Cortex of kidney (tissue), 1 donor: ENCODE data around the gene KDM4B.
"Not testable (repeated sequence)": the region's sequence is repeated elsewhere in the genome, so short reads cannot be mapped to it uniquely, and the experiment has no call there.

Source experiments
- DNase-seq: peaks from one replicate; lab custom pipeline; 2025; lab: John Stamatoyannopoulos, UW

The KDM4B gene

GRCh38 chr19:5149932-5150901 lies 181.3 kb downstream of the KDM4B start:
- no peak for DNase-seq

DNA sequence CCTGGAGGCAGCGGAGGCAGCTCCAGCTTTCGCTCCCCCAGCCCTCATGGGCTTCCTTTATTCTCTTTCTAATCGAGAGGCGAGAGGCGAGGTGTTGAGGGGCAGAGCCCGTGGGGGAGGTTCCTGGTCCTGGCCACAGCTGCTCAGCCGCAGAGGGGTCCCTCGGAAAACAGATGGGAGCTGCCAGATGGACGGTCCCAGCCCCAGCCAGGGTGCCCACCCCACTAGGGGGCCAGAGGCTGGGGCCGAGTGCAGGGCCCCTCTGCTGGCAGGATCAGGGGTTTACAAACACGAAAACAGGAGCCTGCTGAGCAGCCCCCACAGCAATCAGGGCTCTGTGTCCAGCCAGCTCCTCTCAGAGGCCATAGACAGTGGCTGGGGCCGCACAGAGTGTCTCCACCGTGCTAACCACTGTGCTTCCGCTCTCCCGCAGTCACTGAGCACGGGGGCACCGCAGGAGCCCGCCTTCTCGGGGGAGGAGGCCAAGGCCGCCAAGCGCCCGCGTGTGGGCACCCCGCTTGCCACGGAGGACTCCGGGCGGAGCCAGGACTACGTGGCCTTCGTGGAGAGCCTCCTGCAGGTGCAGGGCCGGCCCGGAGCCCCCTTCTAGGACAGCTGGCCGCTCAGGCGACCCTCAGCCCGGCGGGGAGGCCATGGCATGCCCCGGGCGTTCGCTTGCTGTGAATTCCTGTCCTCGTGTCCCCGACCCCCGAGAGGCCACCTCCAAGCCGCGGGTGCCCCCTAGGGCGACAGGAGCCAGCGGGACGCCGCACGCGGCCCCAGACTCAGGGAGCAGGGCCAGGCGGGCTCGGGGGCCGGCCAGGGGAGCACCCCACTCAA lies 182.2 kb downstream of the KDM4B start:
- no peak for DNase-seq

- DNase-seq, result no peak
Observed at GRCh38 chr19:5152013-5152763, 183.3 kb downstream of the KDM4B start.

GRCh38 chr19:5152767-5153532 lies 184.0 kb downstream of the KDM4B start:
- no peak for DNase-seq

DNA sequence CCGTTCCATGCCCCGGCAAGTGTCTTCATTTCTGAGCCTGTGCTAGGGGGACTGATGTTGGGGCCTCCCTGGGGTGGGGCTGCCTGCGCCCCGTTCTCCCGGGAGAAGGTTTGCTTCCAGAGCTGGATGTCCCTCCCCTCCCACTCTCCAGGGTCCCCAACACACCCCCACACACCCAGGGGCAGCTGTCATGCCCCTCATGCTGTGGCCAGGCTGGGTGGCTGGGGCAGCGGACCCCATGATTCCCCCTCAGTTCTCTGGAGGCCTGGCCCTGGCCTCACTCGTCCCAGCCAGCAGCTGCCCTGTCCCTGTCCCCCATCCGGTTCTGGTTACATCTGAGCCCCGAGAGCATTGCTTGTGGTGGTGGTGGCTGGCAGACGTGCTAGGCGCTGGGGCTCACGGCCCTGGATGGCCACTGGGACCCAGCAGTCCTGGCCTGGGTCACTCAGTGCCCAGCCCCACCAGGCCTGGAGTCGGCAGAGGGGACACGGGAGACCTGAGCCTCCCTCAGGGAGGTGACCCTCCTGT lies 184.8 kb downstream of the KDM4B start:
- no peak for DNase-seq

DNA sequence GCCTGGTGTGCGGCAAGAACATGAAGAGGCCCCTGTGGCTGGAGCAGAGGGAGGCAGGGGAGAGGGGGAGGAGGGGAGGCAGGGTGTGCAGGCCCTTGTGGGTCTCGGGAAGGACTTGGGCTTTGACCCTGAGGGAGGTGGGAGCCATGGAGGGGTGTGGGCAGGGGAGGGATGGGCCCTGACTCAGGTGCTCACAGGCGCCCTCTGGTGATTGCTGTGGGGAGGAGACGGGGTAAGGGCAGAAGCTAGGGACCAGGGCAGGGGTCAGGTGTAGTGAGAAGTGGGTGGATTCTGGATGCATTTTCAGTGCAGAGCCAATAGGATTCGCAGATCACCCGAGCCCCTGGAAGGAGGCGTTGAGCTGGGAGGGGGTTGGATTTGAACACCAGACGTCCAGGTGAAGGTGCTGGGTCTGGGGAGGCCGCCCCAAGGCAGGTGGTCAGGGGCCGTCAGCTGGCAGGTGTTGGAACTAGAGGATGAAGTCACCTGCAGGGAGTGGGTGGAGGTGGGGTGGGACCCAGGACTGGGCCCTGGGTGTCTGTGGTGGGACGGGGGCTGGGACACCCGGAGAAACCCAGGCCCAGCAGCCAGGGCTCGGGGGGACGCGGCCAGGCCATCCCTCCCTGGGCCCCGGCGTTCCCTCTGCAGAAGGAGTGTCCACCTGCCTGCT lies 185.4 kb downstream of the KDM4B start:
- DNase-seq, result no peak

DNA sequence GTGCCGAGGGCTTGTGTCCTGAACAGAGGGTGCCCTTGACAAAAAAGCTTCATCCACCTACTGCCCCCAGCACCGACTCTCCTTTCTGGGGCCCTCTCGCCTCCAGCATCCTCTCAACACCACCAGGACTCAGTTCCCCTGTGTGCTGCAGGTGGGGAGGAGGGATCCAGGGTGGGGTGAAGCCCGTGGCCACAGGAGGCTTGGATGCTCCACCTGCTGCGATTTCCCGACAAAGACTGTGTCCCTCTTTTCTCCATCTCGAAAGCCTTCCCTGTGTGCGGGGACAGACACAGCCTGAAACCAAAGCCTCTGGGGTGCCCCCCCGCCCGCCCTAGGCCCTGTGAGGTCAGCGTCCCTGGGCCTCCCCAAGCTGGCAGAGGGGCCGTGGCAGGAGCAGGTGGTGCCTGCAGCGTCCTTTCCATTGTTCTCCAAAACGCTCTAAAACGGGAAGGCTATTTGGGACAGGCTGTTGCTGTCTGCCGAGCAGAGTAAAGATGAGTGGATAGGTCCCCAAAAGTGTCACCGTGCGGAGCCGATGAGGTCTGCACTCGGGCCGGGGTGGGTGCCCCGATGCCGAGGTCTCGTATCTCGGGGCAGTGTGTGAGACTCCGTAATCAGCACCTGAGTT lies 186.0 kb downstream of the KDM4B start:
- no peak for DNase-seq

DNA sequence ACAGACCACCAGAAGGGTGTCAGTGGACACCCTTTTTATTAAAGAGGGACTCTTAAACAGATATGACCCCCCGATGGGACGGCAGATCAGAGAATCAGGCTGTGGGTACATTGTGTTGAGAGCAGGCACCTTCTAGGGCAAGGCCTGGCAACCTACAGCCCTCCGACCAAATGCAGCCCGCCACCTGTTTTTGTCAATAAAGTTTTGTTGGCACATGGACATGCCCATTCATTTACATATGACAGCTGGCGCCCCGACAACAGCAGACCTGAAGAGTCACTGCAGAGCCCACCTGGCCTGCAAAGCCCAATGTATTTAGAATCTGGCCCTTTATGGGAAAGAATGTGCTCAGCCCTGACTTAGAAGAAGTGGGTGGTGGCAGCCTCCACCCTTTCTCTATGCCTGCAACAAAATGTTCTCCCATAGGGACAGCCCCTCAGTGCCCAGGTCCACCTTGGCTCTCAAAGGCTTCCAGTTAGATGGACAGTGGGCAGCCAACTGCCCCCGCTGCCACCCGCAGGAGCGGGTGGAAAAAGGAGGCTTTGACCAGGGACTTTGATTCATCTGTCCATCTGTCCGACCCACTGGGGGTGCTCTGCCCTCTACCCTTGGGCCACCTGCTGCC lies 186.8 kb downstream of the KDM4B start:
- DNase-seq, result no peak

- no peak for DNase-seq
Observed at GRCh38 chr19:5156231-5156986, 187.5 kb downstream of the KDM4B start.

DNA sequence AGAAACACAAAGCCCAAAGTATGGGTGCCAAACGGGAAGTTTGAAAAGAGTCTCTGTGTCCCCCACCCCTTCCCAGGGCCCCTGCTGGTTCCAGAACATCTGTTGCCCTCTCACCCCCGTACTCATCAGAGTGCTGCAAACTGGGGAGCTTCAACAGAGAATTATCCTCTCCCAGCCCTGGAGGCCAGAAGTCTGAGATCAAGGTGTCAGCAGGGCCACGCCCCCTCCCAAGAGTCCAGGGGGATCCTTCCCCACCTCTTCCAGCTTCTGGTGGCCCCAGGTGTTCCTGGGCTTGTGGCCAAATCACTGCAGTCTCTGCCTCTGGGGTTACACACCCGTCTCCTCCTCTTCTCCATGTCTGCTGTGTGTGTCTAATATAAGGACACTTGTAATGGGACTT lies 188.3 kb downstream of the KDM4B start:
- DNase-seq, result no peak

DNA sequence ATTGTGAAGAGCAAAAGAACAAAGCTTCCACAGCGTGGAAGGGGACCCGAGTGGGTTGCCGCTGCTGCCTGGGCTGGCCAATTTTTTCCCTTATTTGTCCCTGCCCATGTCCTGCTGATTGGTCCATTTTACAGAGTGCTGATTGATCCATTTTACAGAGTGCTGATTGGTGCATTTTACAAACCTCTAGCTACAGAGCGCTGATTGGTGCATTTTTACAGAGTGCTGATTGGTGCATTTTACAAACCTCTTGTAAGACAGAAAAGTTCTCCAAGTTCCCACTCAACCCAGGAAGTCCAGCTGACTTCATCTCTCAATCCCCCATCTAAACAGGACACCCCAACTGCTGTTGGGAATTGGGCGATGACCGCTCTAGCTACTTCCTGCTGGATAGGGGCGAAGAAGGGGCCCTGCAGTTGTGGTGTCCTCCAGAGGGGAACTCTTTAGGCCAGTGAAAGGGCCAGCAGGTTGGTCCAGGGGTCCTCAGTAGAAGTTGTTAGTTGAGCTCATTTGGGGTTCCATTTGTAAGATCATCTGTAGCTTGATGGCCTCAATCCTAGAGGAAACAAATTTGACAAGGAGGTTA lies 189.7 kb downstream of the KDM4B start:
- DNase-seq, result not testable (repeated sequence)

- DNase-seq, result not testable (repeated sequence)
Observed at GRCh38 chr19:5160158-5160795, 191.4 kb downstream of the KDM4B start.

- DNase-seq, result not testable (repeated sequence)
Observed at GRCh38 chr19:5164845-5165696, 196.2 kb downstream of the KDM4B start.

- no peak for DNase-seq
Observed at GRCh38 chr19:5165697-5166019, 196.7 kb downstream of the KDM4B start.

GRCh38 chr19:5166262-5166661 lies 197.3 kb downstream of the KDM4B start:
- DNase-seq, result no peak

DNA sequence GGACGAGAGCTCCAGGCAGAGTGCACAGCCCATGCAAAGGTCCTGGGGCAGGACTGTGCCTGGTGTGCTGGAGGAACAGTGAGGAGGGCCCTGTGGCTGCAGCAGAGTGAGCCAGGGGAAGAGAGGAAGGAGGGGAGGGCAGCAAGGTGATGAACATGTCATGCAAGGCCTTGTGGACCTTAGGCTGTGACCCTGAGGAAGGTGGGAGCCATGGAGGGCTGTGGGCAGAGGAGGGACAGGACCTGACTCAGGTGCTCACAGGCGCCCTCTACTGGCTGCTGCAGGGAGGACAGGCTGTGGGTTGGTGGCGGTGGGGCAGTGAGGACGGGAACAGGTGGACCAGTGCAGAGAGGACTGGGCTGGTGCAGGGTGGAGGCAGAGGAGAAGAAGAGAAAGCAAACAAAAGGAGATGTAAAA lies 201.4 kb downstream of the KDM4B start:
- no peak for DNase-seq

- DNase-seq, result no peak
Observed at GRCh38 chr19:5171711-5172110, 202.8 kb downstream of the KDM4B start.
